Activated CD8-positive, alpha-beta T cell treated with anti-CD3 and anti-CD28 coated beads, Interleukin-2, amount 10 ng/mL, durations not matched to agents 7 days and 5 days (primary cell): Measurements from ENCODE around the gene ZNF679. TPM values are rescaled to one million over a fixed set of nuclear protein-coding genes. Genes with fewer than 3 reads are reported as not detected.
"Not testable (repeated sequence)": the region's sequence is repeated elsewhere in the genome, so short reads cannot be mapped to it uniquely, and the experiment has no call there.

ENCODE experiments used
- ATAC-seq: fragments of 150-1000 bp; cut with Tn5 transposase; one replicate; pipeline ENCODE4 v1.10.0; 2021; ENCODE audit warnings: moderate library complexity
- CTCF ChIA-PET: fragments of 350-600 bp; sonication (Branson Sonifier 250); formaldehyde crosslinking; loops from one replicate; lab custom pipeline; 2021; ENCODE audit warnings: antibody characterized with exemption; lab: Charles Lee
- POLR2A ChIA-PET: fragments of 350-600 bp; sonication (Branson Sonifier 250); formaldehyde crosslinking; loops from one replicate; lab custom pipeline; 2021; ENCODE audit warnings: antibody characterized with exemption; lab: Charles Lee
- DNase-seq: peaks from one replicate; pipeline ENCODE4 v3.0.0-alpha.2; 2020
- H3K27ac Mint-ChIP-seq: one replicate; pipeline ENCODE4 v1.8.0; 2021; ENCODE audit warnings: mild to moderate bottlenecking, mixed read lengths
- H3K27me3 Mint-ChIP-seq: one replicate; pipeline ENCODE4 v1.8.0; 2021; ENCODE audit warnings: low read depth, mixed read lengths
- H3K36me3 Mint-ChIP-seq: one replicate; pipeline ENCODE4 v1.8.0; 2021; ENCODE audit warnings: low read depth, mixed read lengths
- H3K4me1 Mint-ChIP-seq: one replicate; pipeline ENCODE4 v1.8.0; 2021; ENCODE audit warnings: low read depth, mixed read lengths
- H3K4me3 Mint-ChIP-seq: one replicate; pipeline ENCODE4 v1.8.0; 2021; ENCODE audit warnings: mild to moderate bottlenecking, mixed read lengths
- H3K9me3 Mint-ChIP-seq: one replicate; pipeline ENCODE4 v1.8.0; 2022; ENCODE audit warnings: mixed read lengths; ENCODE audit not compliant: insufficient read depth
- total RNA-seq, 2 experiments: library from RNA; stranded (reverse); gene quantifications; one replicate each; pipeline ENCODE4 v1.2.3, GENCODE V29; 2021

ZNF679 gene
- total RNA-seq, 2 experiments from 2014 or later: not detected

GRCh38 chr7:64313740-64314491 is 85.6 kb downstream of the ZNF679 start, which contains the start of gene ZNF736:
TSS of gene ZNF736 (plus strand) at chr7:64313961. CDS start at chr7:64314151, 190 bp downstream.
- Mint-ChIP-seq H3K9me3 (peaks cover 31% of the 10 kb centered on the region), H3K4me1 (peaks cover 33% of the 10 kb centered on the region), H3K36me3 (peaks cover 46% of the 10 kb centered on the region), H3K27ac (peak within 1 kb of the TSS; percentile 99), H3K4me3 (peak within 1 kb of the TSS; percentile 98), H3K27me3 (no peaks in the 10 kb centered on the region)
- ATAC-seq (peak; percentile 100), DNase-seq (peak; percentile 93)
- ChIA-PET CTCF (interaction anchor here (1.6 kb wide), 1 partner anchor 8 kb away, joined by 5 read pairs; no protein-coding TSS in a partner anchor), POLR2A (interaction anchor here (0.6 to 4.2 kb wide), 10 partner anchors 12 to 692 kb away, joined by 3 to 27 read pairs (median 4); partner anchors contain the start of genes ERV3-1, ZNF107, ZNF138 and ZNF273)

GRCh38 chr7:64314566-64314965 is 86.3 kb downstream of the ZNF679 start:
- no peak for DNase-seq
- CTCF ChIA-PET: interaction anchor here (1.6 kb wide), 1 partner anchor 9 kb away, joined by 5 read pairs; no protein-coding TSS in a partner anchor

DNA sequence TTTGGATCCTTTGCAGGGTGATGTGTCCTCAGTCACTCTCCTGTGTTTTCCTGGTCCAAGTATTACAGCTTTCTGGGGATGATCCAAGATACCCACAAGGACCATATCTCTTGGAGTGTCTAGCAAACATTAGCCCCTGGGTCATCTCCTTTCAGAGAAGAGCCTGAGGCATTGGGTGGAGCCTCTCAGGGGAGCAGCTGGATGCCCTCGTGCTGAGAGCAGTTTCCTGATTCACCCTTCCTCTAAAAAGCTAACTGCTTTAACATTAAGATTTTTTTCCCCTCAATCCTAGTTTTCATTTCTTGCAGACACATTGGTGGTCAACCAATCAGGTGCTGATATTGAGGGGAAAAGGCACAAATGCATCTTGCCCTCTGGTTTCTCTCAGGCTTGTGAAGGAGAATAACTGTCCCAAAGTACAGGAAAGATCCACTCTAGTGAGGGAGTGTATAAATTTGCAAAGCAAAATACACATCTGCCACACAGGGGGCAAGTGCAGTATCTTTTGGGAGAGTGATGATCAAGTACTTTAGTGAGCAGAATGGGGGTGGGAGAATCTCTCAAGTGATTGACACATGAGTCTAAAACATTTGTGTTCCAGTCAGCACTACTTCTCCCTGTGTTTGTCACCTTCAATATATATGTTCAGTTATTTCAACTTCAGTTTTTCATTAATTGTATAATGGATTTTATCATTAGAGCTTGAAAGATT is 87.9 kb downstream of the ZNF679 start:
- ChIA-PET POLR2A (interaction anchor here (0.8 to 4.2 kb wide), 2 partner anchors 9 to 247 kb away, joined by 3 to 27 read pairs; partner anchors contain the start of gene ZNF680), CTCF (interaction anchor here (2.3 kb wide), 1 partner anchor 9 kb away, joined by 6 read pairs; no protein-coding TSS in a partner anchor)
- DNase-seq, ATAC-seq, H3K27ac Mint-ChIP-seq, H3K27me3 Mint-ChIP-seq: not testable (repeated sequence)
- Mint-ChIP-seq H3K36me3 (peaks cover 52% of the 10 kb centered on the region), H3K4me1 (peaks cover 33% of the 10 kb centered on the region), H3K4me3 (peak overlapping the region; percentile 49), H3K9me3 (peaks cover 42% of the 10 kb centered on the region)

More at GRCh38 chr7:64314566-64314965, 86.3 kb downstream of the ZNF679 start:
- no peak for ATAC-seq
- Mint-ChIP-seq H3K27ac (peak overlapping the region; percentile 99), H3K36me3 (peaks cover 45% of the 10 kb centered on the region), H3K27me3 (no peaks in the 10 kb centered on the region), H3K4me3 (peak overlapping the region; percentile 98), H3K9me3 (peaks cover 33% of the 10 kb centered on the region), H3K4me1 (peaks cover 33% of the 10 kb centered on the region)
- POLR2A ChIA-PET: interaction anchor here (0.6 to 4.2 kb wide), 4 partner anchors 37 to 359 kb away, joined by 3 to 27 read pairs (median 9); partner anchors contain the start of genes ZNF107 and ZNF680

Other genes with a start within 250 kb of the ZNF679 start
- not detected for gene ZNF722, start 229.6 kb upstream of the ZNF679 start, total RNA-seq
- gene ZNF727, start 183.0 kb upstream of the ZNF679 start, total RNA-seq: not detected
- not detected for gene ZNF735, start 21.3 kb upstream of the ZNF679 start, total RNA-seq
- 10 to 100 TPM; 26.0 to 27.4 TPM for gene ZNF736, start 85.5 kb downstream of the ZNF679 start, total RNA-seq